ENCODE measurements around the gene LOXL3. TPM values are rescaled to one million over a fixed set of nuclear protein-coding genes. Genes with fewer than 3 reads are reported as not detected.

Gene LOXL3
- total RNA-seq, 1 experiment from 2014 or later: 3.2 TPM

DNA sequence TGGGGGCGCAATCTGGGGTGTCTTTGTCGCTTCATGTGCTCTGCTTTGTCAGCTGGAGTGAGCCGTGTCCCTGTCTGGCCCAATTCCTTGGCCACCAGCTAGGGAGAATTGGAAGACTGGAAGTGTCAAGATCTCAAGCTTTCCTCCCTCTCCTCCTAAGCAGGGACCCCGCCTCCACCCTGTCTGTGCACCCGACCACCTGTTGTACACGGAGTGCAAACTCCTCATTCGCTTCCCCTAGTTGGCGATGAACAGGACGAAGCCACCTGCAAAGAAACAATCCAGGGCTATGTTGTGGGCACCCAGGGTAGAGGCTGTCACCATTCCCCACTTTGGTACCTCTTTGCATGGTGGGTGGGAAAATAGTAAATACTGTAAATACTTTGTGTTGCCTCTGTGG lies 26.0 kb downstream of the LOXL3 start:
- no peak for DNase-seq (ENCODE audit: low spot score)

DNA sequence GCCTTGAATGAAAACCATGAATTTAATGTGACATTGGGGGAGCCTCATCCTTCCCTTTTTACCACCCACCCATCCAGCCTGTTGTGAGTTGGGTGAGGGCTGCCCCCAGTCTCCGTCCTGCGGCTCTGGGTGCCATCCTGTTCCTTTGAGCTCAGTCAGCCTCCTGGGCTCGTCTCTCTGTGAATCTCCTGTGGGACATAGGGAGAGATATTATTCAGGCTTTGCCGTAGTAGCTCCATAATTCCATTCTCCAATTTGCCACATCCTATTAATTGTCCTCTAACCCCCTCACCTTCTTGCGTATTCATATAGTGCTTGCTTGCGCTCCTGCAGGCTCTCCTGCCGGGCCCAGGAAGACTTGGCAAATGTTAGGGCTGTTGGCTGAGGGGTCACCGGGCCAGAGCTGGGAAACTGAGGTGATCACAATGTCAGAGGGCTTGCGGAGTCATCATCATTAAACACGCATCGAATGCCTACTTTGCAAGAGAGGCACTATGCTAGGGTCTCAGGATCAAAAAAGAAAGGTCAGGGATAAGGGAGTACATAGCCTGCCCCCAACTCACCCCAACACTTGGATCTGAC lies 27.0 kb downstream of the LOXL3 start:
- no peak for DNase-seq (ENCODE audit: low spot score)

DNA sequence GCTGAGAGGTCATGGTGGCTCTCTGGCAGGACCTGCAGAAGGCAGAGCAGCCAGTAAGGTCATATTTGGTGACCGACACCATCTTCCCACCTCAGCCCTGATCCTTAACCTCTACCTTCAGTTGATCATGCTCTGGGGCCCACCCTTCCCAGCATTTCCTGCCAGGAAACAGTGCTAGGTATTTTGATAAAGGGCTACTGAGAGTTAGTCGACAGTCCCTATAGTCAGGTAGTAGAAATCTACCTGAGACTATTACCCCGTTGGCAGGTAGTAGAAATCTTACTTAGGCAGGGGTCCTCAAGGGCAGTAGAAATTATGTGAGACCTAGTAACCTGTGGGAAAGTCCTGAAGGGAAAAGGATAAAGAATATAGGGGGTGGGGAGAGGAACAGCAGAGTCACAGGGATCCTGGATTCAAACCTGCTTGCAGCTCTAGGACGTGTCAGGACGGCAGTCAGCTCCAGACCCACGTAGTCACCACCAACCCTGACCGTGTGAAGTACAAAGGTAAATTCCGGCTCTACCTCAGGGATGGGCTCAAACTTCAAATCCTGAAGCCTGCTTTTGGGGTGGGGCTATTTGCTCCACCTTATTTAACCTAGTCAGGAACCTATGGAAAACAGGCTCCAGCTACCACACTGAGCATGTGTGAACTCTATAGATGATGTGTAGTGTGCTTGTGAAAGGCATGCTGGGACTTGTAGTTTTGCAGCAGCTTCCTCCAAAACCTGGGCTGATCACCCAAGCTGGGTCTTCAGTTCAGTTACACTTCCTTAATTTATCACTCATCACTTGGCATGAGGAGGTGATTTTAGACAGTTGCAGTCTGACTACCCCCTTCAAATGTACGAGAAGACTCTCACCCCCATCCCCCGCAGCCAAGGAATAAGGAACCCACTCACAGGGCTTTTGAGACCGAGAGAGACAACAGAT lies 27.8 kb downstream of the LOXL3 start, which contains the start of gene DQX1:
Gene DQX1, minus strand, starts transcription at position 515 of the 932 bp plus-strand sequence. Its CDS starts 502 bp downstream, at position 13.
- peak; percentile 19 for DNase-seq (ENCODE audit: low spot score)

DNA sequence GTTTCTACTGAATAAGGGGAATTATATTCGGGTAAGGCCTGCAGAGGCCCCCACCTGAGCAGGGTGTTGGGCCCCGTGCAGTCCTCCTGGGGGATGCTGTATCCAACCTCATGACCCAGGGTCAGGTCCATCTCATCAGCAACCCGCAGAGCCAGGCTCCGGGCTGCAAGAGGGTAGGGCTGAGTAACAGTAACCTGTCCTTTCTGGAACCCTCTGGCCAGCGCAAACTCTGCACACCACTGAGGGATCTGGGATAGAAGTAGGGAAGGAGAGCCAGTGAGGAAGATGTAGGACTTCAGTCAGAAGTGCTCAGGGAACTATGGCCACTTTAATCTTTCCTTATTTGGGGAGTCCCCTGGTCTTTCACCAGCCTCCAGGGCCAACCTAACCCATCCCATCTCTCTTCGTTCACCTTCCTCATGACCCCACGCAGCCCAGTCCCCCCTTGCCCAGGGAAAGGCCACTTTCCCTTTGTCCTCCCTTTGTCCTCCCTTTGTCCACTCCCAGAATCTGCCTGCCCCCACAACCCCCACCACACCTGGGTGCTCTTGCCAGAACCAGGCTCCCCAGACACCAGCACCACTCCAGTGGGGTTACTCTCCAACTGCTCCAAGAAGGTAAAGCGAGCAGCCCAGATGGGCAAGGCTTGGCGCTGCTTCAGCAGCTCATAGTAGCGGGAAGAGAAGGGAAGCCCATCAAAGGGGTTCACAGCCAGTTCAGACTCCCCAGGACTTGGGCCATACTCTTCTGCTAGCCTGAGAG lies 28.6 kb downstream of the LOXL3 start:
- DNase-seq (ENCODE audit: low spot score): no peak

DNA sequence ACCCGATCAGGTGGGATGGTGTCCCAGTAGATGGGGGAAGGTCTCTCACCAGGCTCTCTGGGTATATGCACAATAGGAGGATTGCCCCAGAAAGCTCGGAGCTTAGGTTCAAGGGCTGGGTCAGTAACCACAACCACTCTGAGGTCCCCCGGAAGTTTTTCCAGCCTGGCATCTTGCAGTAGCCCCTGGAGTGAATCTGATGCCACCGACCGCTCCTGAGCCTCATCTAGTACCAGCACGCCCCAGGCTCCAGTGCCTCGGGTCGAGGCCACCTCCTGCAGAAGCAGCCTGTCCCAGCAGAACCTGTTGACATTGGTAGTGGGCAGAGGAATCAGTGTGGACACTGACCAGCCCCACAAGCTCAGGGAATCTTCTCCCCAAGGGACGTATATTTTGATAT lies 29.7 kb downstream of the LOXL3 start:
- DNase-seq (ENCODE audit: low spot score): no peak

DNA sequence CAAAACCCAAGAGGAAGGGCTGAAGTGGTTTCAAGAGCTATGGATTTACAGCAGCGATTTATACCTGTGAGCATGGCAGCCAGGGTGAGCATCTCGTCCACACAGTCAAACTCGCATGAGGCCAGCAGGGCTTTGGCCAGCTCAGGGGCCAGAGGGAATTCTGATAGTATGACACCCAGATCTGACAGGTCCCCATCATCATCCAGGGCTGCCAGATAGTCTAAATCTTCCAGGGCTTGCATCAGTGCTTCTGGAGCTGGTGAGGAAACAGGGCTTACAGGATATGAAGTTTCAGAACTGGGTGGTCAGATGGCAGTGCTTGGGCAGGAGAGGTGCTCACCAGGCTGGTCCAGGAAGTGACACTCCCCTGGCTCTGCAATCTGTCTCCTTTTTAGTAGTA lies 31.2 kb downstream of the LOXL3 start:
- DNase-seq (ENCODE audit: low spot score): no peak

DNA sequence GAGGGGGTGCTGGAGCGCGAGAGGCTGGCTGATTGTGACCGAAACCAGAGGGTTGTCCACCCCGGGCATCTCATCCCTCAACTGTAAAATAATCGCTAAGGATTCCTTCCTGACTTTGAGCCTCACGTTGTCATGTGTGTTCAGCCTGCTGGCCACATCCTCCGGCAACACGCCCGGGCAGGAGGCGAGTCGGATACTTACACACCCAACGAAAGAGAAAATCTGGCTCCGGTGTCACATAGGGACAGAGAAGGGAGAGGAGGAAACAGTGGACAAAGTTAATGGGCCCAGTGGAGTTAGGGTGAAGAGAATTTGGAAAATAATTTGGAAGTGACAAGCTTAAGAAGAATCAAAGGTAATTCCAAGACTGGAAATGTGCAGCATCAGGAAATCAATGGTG lies 37.1 kb downstream of the LOXL3 start:
- no peak for DNase-seq (ENCODE audit: low spot score)

DNA sequence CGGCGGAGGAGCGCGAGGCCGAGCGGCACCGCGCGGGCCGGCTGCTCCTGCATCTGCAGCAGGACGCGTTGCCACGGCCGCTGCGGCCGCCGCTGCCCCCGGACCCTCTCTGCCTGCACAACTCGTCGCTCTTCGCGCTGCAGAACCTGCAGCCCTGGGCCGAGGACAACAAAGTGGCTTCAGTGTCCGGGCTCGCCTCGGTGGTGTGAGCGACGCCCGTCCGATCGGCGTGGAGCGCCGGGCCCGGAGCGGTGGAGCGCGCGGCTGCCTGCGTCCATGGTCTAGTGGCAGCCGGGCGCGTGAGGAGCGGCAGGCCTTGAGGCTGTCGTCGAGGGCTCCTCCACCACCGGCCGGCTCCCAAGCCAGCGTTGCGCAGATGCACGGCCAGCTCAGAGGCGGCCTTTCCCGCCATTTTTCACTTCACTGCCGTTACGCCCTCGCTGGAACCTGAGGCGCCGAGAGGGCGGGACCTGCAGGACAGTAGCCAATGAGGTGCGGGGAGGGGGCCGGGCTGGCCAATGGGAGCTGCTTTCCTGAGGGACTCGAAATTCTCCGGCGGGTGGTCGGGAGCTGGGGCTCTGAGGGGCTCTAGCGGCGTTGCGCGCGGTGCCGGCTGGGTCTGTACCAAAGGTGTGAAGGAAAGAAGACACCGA lies 37.6 kb downstream of the LOXL3 start:
- no peak for DNase-seq (ENCODE audit: low spot score)

DNA sequence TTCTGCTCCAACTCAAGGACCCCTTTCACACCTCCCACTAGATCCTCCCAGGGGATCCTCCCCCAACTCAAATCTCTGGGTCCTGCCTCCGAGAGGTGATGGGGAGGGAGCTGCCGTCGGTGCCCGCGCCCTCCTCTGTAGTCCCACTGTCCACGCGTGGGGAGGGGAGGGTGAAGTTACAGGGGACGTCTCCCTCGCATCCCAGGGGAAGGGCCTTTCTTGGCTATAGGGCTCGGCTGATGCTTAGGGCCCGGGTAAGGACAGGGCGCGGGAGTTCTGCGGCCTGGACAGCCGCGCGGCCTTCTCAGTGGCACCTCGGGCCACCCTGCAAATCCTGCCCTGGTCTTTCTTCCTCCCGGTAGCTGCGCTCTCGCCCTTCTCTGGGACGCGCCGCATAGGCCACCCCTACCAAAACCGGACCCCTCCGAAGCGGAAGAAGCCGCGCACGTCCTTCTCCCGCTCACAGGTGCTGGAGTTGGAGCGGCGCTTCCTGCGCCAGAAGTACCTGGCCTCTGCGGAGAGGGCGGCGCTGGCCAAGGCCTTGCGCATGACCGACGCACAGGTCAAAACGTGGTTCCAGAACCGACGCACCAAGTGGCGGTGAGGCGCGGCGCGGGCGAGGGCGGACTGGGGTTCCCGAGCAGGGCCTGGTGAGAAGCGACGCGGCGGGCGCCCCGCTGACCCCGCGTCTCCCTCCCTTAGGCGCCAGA lies 38.3 kb downstream of the LOXL3 start:
- no peak for DNase-seq (ENCODE audit: low spot score)

DNA sequence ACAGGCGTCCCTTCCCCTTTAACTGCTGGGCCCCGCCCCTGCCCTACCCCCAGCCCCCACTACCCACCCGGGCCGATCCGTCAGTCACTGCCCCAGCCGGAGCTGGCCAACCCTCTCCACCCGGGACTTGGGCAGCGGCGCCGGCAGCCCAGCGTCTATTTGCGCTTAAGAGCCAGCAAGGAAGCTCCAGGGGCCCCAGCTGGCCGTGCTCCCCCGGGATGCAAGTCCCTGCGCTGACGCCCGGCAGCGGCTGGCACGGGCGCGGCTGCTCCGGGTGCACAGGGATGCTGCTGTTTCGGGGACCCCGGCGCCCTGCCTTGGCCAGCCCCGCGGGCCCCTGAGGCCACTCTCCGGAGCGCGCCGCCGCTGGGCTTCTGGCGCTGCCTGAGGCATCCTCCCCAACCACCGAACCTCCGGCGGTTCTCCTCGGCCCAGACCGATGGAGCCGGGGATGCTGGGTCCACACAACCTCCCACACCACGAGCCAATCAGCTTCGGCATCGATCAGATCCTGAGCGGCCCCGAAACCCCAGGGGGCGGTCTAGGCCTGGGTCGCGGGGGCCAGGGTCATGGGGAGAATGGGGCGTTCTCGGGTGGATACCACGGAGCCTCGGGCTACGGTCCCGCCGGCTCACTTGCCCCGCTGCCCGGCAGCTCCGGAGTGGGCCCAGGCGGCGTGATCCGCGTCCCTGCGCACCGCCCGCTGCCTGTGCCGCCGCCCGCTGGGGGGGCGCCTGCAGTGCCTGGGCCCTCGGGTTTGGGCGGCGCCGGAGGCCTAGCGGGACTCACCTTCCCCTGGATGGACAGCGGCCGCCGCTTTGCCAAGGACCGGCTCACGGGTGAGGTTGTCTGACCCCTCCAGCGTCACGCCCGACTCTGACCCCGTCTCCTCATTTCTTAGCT lies 39.1 kb downstream of the LOXL3 start, which contains the start of gene TLX2:
Gene TLX2, plus strand, starts transcription at position 83 of the 903 bp plus-strand sequence. Its CDS starts 357 bp downstream, at position 440.
- DNase-seq (ENCODE audit: low spot score): no peak

DNA sequence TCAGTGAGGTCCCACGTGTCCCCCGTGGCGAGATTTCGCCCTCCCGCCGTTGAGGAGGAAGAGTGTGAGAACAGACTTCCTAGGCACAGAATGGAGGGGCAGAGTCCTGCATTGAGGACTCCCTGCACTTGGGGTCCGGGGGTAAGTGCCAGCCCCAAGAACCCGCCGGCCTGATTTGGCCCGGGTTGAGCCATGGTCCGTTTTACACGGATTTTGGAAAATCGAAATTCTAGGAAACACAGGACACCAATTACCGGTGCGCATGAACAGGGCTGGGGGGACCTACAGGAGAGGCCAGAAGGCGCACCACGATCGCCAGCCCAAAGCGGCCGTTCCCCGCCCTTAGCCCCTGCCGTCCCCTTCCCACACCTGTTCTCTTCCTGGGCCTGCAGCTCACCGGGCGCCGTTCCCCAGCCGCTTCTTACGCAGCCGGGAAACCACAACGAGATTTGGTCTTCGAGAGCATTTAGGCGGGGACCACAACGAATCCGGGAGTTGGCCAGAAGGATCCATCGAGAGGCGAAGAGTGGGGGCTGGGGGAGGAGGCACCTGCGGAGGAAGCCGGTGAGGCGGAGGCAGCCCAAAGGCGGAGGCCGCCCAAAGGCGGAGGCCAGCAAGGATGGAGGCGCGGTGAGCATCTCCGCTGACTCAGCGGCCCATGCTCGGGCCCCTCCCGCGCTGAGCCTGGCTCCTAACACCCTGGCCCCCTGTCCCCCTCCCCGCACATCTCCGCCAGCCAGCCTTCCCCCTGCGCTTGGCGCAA lies 40.0 kb downstream of the LOXL3 start:
- no peak for DNase-seq (ENCODE audit: low spot score)

DNA sequence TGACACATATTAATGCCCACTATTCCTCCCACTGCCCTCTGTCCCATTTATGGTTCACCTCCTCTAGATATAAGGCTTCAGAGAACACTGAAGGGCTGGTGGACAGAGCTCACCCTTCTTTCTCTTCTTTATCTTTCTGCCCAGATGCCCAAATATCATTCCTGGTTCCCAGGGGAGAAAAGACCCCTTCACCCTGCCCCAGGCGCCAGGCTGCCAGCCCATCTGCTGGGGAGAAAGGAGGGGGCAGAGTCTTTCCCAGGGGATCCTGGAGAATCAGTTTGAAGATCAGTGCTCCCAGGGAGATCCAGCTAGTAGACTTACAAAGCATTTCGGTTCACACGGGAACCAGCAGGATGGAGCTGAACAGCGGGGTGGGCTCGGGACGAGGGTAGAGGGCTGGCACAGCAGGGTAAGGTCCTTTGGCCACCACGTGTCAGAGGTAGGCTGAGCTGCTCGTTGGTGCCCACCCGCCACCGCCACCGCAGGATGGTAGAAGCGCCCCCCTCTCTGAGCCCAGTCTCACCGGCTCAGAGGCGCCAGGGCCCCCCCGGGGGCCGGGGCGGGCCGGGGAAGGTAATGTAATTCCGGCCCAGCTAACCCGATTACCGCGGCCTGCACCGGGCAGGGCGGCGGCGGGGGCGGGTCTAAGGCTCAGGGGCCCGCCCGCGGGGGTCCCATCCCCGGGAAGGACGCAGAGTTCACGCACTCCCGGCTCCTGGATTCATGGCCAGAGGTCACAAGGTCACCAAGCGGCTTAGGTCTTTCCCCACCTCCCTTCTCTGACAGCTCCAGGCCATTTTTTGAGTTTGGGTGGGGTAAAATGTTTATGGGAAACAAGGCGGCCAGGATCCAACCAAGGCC lies 40.8 kb downstream of the LOXL3 start:
- no peak for DNase-seq (ENCODE audit: low spot score)

DNA sequence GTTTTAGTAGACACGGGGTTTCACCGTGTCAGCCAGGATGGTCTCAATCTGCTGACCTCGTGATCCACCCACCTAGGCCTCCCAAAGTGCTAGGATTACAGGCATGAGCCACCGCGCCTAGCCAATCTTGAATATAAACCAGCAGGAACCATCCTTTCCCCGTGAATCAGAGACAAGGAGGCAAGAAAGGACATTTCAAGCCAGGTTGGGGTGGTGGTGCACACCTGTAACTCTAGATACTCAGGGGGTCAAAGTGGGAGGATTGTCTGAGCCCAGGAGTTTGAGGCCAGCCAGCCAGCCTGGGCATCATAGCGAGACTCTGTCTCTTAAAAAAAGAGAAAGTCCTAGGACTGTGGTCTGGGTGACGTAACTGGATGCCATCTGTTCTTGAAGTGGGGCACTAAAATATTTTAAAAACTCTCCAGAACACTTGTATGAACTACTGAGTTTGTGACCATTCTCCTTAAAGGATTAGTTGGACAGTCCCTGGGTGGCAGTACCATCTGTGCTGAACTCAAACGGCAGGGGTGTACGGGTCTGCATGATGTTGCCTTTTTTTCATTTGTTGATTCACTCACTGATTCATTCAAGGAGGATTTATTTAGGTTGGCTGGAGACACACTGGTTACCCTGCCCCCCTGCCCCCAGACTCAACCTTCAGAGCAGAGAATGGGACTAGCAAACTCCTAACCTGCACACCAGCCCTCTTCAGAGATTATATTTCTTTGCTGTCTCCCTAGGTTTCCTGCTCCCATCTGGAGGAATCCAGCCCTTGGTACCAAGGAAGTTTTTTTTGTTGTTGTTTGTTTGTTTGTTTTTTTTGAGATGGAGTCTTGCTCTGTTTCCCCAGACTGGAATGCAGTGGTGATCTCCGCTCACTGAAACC lies 42.4 kb downstream of the LOXL3 start:
- no peak for DNase-seq (ENCODE audit: low spot score)

DNA sequence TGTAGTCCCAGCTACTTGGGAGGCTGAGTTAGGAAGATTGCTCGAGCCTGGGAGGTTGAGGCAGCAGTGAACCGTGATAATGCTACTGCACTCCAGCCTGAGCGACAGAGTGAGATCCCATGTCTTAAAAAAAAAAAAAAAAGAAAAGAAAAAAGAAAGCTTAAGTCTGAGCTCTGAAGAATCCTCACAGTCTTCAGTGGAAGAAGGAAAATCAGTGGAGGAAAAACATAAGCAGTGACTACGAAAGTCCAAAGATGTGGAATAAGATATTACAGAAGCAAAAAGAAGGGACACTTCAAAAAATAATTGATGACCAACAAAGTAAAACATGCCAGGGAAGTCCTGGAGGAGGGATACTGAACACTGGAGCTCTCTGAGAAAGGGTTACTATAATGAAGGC lies 43.5 kb downstream of the LOXL3 start:
- DNase-seq (ENCODE audit: low spot score): no peak

DNA sequence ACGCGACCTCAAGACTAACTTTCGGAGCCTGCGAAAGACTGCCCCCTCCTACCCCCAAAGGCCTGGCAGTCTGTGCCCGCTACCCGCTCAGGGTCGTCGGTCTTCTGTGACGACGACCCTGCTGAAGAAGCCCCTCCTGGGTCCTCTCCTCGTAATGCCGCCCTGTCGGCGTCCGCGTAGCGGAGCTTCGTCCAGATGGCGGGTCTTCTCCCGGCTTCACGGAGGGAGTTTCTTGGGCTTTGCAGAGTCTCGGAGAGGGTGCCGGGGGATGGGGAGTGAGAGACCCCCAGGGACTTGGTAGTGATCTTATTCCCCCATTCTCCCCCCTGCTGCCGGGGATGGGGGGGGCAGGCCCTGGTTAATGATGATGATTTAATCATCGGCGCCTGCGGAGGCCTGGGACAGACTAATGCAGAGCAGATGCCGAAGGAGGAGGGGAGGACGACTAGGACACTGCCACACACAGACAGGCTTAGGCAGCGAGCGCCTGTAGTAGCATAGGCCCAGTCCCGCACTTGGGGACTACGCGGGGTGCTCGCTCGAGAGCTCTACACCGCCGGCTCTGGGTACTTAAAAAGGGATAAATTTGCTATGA lies 45.7 kb downstream of the LOXL3 start:
- peak; percentile 44 for DNase-seq (ENCODE audit: low spot score)

DNA sequence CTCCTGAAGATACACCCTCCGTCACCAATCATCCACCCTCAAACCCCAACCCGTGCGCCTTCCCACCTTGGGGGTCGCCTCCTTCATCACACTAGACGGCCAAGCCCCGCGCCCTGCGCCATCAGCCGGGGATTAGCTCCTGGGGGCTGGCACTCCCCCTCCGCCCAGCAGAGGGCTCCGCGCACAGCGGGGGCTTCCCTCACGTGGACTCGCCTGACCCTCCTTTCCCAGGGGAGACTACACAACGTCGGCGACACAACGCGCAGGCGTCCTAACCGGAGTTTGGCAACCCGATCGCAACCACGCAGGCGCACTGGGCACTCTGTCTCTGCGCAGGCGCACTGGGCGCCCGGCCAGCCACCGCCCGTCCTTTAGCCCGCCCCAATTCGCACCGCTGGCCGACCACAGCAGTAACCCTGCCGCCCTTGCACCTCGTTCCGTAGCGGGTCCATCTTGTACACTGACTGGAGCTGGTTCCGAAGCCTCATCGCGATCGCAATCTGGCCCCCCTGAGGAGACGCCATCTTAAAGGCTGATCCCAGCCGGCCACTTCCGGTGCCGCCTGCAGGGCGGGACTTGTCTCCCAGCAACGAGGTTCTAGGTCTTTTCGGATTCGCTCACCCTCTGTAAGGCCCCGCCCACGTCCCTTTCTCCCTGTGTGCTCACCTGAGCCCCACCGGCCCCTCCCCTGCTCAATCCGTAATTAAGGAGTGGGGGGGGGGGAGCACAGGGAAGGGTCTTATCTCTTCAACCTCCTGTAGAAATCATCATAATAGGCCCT lies 46.4 kb downstream of the LOXL3 start, which contains the start of gene PCGF1:
Gene PCGF1, minus strand, starts transcription at position 551 of the 781 bp plus-strand sequence. Its CDS starts 27 bp downstream, at position 524.
- peak; percentile 98 for DNase-seq (ENCODE audit: low spot score)
